GM12878 (cell line): ENCODE results near the gene ARMH1. TPM values are rescaled to one million over a fixed set of nuclear protein-coding genes. Genes with fewer than 3 reads are reported as not detected.

Experiments used
- ATAC-seq: fragments of 200-7000 bp; cut with Tn5 transposase; 3 replicates; pipeline ENCODE4 v1.9.1; 2020; ENCODE audit warnings: mild to moderate bottlenecking, moderate library complexity
- BruUV-seq: library from RNA; stranded (reverse); fragments of 400-500 nt; replicated peaks from 2 replicates; lab custom pipeline; 2021; lab: Mats Ljungman, UMichigan
- CTCF ChIA-PET: fragments of 300-600 bp; sonication (Branson Sonifier 250); formaldehyde crosslinking; extraction: SDS; loops from one replicate; lab custom pipeline; 2021; ENCODE audit warnings: inconsistent platforms; lab: Yijun Ruan, JAX
- POLR2A ChIA-PET: fragments of 350-600 bp; formaldehyde crosslinking; extraction: SDS; loops from one replicate; lab custom pipeline; 2021; ENCODE audit warnings: inconsistent platforms; lab: Charles Lee
- RAD21 ChIA-PET: fragments of 300-600 bp; sonication (Branson Sonifier 250); formaldehyde crosslinking; loops from one replicate; lab custom pipeline; 2023; ENCODE audit warnings: antibody characterized with exemption; ENCODE audit not compliant: unreplicated experiment; lab: Charles Lee
- SMC1A ChIA-PET: fragments of 300-600 bp; sonication (Branson Sonifier 250); formaldehyde crosslinking; loops from one replicate; lab custom pipeline; 2023; ENCODE audit not compliant: unreplicated experiment, uncharacterized antibody; lab: Charles Lee
- DNase-seq: peaks from one replicate; pipeline ENCODE4 v3.0.0-alpha.2; 2011; ENCODE audit warnings: low read depth, low spot score
- FAIRE-seq: peaks from 3 replicates; lab custom pipeline; 2011; peaks lifted over from hg19 to GRCh38; lab: Jason Lieb, UNC
- H2AFZ ChIP-seq: 2 replicates; pipeline ENCODE4 v1.6.0; 2011; ENCODE audit warnings: low read depth, low read length, control low read depth; ENCODE audit not compliant: control insufficient read depth
- H3K27ac ChIP-seq: 2 replicates; pipeline ENCODE4 v1.5.1; 2011; ENCODE audit warnings: control low read depth; ENCODE audit not compliant: control insufficient read depth, insufficient read depth
- H3K27me3 ChIP-seq, 2 experiments: replicated peaks in 1 of 2; 2 replicates each; pipeline versions ENCODE4 v1.6.0 to v1.6.1; 2011; ENCODE audit warnings: low read length in 1 of 2; ENCODE audit not compliant: control insufficient read depth in 2 of 2, insufficient read depth in 2 of 2
- H3K36me3 ChIP-seq, 2 experiments: 2 replicates each; pipeline ENCODE4 v1.5.1; 2011; ENCODE audit warnings: low read length in 1 of 2; ENCODE audit not compliant: control insufficient read depth in 2 of 2, insufficient read depth in 2 of 2
- H3K4me1 ChIP-seq: 2 replicates; pipeline ENCODE4 v1.6.1; 2011; ENCODE audit warnings: mild to moderate bottlenecking, low read length, moderate library complexity, mixed read lengths; ENCODE audit not compliant: control insufficient read depth, insufficient read depth
- H3K4me2 ChIP-seq: 2 replicates; pipeline ENCODE4 v1.6.0; 2011; ENCODE audit warnings: control low read depth; ENCODE audit not compliant: control insufficient read depth, insufficient read depth
- H3K4me3 ChIP-seq: fragments of 200-600 bp; sonication (generic); 2 replicates; pipeline ENCODE4 v1.5.1; 2016
- H3K79me2 ChIP-seq: 2 replicates; pipeline ENCODE4 v1.6.0; 2011; ENCODE audit warnings: low read length; ENCODE audit not compliant: control insufficient read depth, insufficient read depth
- H3K9ac ChIP-seq: 2 replicates; pipeline ENCODE4 v1.8.0; 2011; ENCODE audit warnings: low read length, control low read depth, mixed read lengths; ENCODE audit not compliant: control insufficient read depth, insufficient read depth
- H3K9me3 ChIP-seq: replicated peaks from 3 replicates; pipeline ENCODE4 v1.5.1; 2011; ENCODE audit warnings: mild to moderate bottlenecking, low read length; ENCODE audit not compliant: control insufficient read depth, insufficient read depth
- H4K20me1 ChIP-seq: 2 replicates; pipeline ENCODE4 v1.6.0; 2011; ENCODE audit not compliant: control insufficient read depth, insufficient read depth
- CBX5 ChIP-seq: sonication (generic); IDR thresholded peaks from 2 replicates; pipeline ENCODE4 v1.6.1; 2016; ENCODE audit warnings: low read depth, moderate library complexity, mild to moderate bottlenecking, inconsistent platforms
- CHD1 ChIP-seq: IDR thresholded peaks from 2 replicates; pipeline ENCODE4 v1.6.1; 2012; ENCODE audit warnings: low read depth, low read length, improper control_type of control experiment
- EZH2 ChIP-seq: IDR thresholded peaks from 2 replicates; pipeline ENCODE4 v1.6.1; 2012; ENCODE audit warnings: low read depth, mild to moderate bottlenecking, control low read depth, inconsistent platforms, low read length, borderline replicate concordance; ENCODE audit not compliant: control insufficient read depth
- MEF2B ChIP-seq: fragments of 450-650 bp; IDR thresholded peaks from 2 replicates; pipeline ENCODE4 v1.6.1; 2018; ENCODE audit warnings: mild to moderate bottlenecking, moderate library complexity; ENCODE audit not compliant: partially characterized antibody, poor library complexity, severe bottlenecking
- NR2F1 ChIP-seq: fragments of 450-650 bp; conservative IDR thresholded peaks from 2 replicates; pipeline ENCODE4 v1.6.1; 2017; ENCODE audit warnings: mild to moderate bottlenecking
- PAX5 ChIP-seq: IDR thresholded peaks from 2 replicates; pipeline ENCODE4 v1.6.1; 2011; ENCODE audit warnings: low read depth, low read length, borderline replicate concordance
- RUNX3 ChIP-seq: IDR thresholded peaks from 2 replicates; pipeline ENCODE4 v1.6.1; 2012; ENCODE audit warnings: low read length, inconsistent platforms
- SIX5 ChIP-seq: IDR thresholded peaks from 2 replicates; pipeline ENCODE4 v1.6.1; 2011; ENCODE audit warnings: mild to moderate bottlenecking, low read depth, low read length, moderate library complexity; ENCODE audit not compliant: severe bottlenecking
- SMC3 ChIP-seq: IDR thresholded peaks from 2 replicates; pipeline ENCODE4 v1.6.1; 2011; ENCODE audit warnings: low read length, improper control_type of control experiment, borderline replicate concordance
- SP1 ChIP-seq: IDR thresholded peaks from one replicate; pipeline ENCODE4 v1.6.1; 2011; ENCODE audit warnings: low read depth, low read length
- SUPT20H ChIP-seq: IDR thresholded peaks from 2 replicates; pipeline ENCODE4 v1.6.1; 2011; ENCODE audit warnings: low read depth, mild to moderate bottlenecking, low read length, moderate library complexity, borderline replicate concordance; ENCODE audit not compliant: control insufficient read depth
- ZNF207 ChIP-seq: fragments of 450-650 bp; IDR thresholded peaks from 2 replicates; pipeline ENCODE4 v1.6.1; 2014; ENCODE audit warnings: antibody characterized with exemption, mild to moderate bottlenecking, borderline replicate concordance
- ZNF217 ChIP-seq: fragments of 450-650 bp; IDR thresholded peaks from 2 replicates; pipeline ENCODE4 v1.6.1; 2017; ENCODE audit warnings: antibody characterized with exemption, mild to moderate bottlenecking
- ZSCAN29 ChIP-seq: fragments of 450-650 bp; IDR thresholded peaks from 2 replicates; pipeline ENCODE4 v1.6.1; 2017; ENCODE audit warnings: mild to moderate bottlenecking, moderate library complexity
- WGBS: methylation state at CpG from one replicate; pipeline ENCODE4 v1.1.6; 2016; ENCODE audit warnings: low lambda C conversion rate; ENCODE audit not compliant: insufficient replicate concordance, insufficient coverage; ENCODE audit errors: missing lambda C conversion rate; 5-methylcytosine and 5-hydroxymethylcytosine counted together
- in situ Hi-C: fragments of 300-500 bp; cut with MboI; formaldehyde crosslinking; loops from 9 replicates; pipeline ENCODE4 v1.14.3; 2018; ENCODE audit warnings: mixed read lengths
- intact Hi-C: fragments of 100-400 bp; cut with micrococcal nuclease; formaldehyde crosslinking; loops from one replicate; pipeline ENCODE4 v1.14.2; 2022; ENCODE audit not compliant: unreplicated experiment
- polyA plus RNA-seq, 11 experiments: library from polyadenylated mRNA; depleted of rRNA in 4 of 11; unstranded in 6 of 11; stranded (reverse) in 5 of 11; fragments of >200 nt; fragmentation: Nextera tagmentation in 4 of 11; fragmentation: Illumina TruSeq in 1 of 11; extraction: Ambion mirVana in 4 of 11; extraction: Trizol in 1 of 11; gene quantifications; 1 replicate in 1 of 11; 2 replicates in 10 of 11; pipeline versions ENCODE4 v1.2.1 to v1.2.3, GENCODE V29; 2011 to 2016; ENCODE audit warnings: inconsistent platforms in 2 of 11, missing spikeins in 2 of 11, low read depth in 1 of 11
- total RNA-seq, 4 experiments: library from RNA; depleted of rRNA in 3 of 4; stranded (reverse); fragments of >200 nt in 3 of 4; fragmentation: Illumina TruSeq in 1 of 4; extraction: Trizol in 1 of 4; gene quantifications; 2 replicates each; pipeline versions ENCODE4 v1.2.1 to v1.2.3, GENCODE V29; 2013 to 2021
- TF ChIP-seq, protein P1 (sequence below): fragments of 450-650 bp; formaldehyde crosslinking; IDR thresholded peaks from 2 replicates; pipeline ENCODE4 v1.4.0; 2022; ENCODE audit warnings: mild to moderate bottlenecking, moderate library complexity
- TF ChIP-seq, protein P2 (sequence below): IDR thresholded peaks from 2 replicates; pipeline ENCODE4 v1.6.1; 2011; ENCODE audit warnings: low read depth, mild to moderate bottlenecking, low read length, moderate library complexity, borderline replicate concordance; ENCODE audit errors: extremely low read depth
- TF ChIP-seq, protein P3 (sequence below): IDR thresholded peaks from 2 replicates; pipeline ENCODE4 v1.6.1; 2012; ENCODE audit warnings: low read depth, low read length, improper control_type of control experiment
- TF ChIP-seq, protein P4 (sequence below): fragments of 450-650 bp; IDR thresholded peaks from 2 replicates; pipeline ENCODE4 v1.6.1; 2017; ENCODE audit warnings: low read depth, mild to moderate bottlenecking, moderate library complexity

Gene ARMH1
- total and polyA plus RNA-seq, 10 of the 15 experiments (the other 5 are each of a cell fraction or from before 2014, with no cell fraction given) = 0.93 to 43.9 (median 8.2) TPM

DNA sequence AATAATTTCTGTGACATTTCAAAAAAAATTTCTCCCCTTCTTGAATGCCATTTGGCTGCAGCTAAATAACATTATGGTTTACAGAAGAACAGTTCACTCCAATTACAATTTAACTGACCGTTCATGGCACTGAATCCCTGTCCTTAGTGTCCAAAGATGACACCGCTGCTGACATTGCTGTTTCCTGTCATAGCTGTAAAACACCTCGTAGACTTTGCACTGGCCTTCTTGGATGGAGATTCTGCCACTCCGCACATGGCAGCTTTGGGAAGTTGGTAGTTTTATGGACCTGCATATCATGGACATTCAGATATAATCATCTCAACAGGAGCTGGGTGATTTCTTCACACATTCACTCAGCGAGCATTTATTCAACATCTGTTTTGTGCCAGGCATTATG lies 5.0 kb downstream of the ARMH1 start:
- H3K4me3 ChIP-seq = no peak overlapping the region
- H3K4me2 ChIP-seq = no peak overlapping the region
- ChIA-PET POLR2A (interaction anchor here (0.9 kb wide), 1 partner anchor 48 kb away, joined by 3 read pairs; no protein-coding TSS in a partner anchor), SMC1A (interaction anchor here (0.9 kb wide), 1 partner anchor 13 kb away, joined by 3 read pairs; no protein-coding TSS in a partner anchor), CTCF (interaction anchor here (1.1 to 2.4 kb wide), 2 partner anchors 24 to 27 kb away, joined by 3 to 6 read pairs; no protein-coding TSS in a partner anchor), RAD21 (interaction anchor here (0.9 kb wide), 1 partner anchor 33 kb away, joined by 3 read pairs; no protein-coding TSS in a partner anchor)
- H3K9me3 ChIP-seq = no peaks in the 10 kb centered on the region
- H3K27ac ChIP-seq = no peak overlapping the region
- intact Hi-C loops = no loop called here
- BruUV-seq = no TSS peak
- no peak for ATAC-seq
- 88% methylated on average over 5 of the region's 5 CpGs for WGBS
- in situ Hi-C loops = no loop called here
- H3K27me3 ChIP-seq = no peaks in the 10 kb centered on the region
- peaks cover 50% of the 10 kb centered on the region for H3K4me1 ChIP-seq
- H3K79me2 ChIP-seq = peaks cover 5% of the 10 kb centered on the region
- no peaks in the 10 kb centered on the region for H3K36me3 ChIP-seq
- no peak for FAIRE-seq
- H2AFZ ChIP-seq = no peak overlapping the region
- no peak overlapping the region for H3K9ac ChIP-seq
- DNase-seq = no peak
- H4K20me1 ChIP-seq = no peaks in the 10 kb centered on the region
- TF ChIP-seq, protein P1, sequence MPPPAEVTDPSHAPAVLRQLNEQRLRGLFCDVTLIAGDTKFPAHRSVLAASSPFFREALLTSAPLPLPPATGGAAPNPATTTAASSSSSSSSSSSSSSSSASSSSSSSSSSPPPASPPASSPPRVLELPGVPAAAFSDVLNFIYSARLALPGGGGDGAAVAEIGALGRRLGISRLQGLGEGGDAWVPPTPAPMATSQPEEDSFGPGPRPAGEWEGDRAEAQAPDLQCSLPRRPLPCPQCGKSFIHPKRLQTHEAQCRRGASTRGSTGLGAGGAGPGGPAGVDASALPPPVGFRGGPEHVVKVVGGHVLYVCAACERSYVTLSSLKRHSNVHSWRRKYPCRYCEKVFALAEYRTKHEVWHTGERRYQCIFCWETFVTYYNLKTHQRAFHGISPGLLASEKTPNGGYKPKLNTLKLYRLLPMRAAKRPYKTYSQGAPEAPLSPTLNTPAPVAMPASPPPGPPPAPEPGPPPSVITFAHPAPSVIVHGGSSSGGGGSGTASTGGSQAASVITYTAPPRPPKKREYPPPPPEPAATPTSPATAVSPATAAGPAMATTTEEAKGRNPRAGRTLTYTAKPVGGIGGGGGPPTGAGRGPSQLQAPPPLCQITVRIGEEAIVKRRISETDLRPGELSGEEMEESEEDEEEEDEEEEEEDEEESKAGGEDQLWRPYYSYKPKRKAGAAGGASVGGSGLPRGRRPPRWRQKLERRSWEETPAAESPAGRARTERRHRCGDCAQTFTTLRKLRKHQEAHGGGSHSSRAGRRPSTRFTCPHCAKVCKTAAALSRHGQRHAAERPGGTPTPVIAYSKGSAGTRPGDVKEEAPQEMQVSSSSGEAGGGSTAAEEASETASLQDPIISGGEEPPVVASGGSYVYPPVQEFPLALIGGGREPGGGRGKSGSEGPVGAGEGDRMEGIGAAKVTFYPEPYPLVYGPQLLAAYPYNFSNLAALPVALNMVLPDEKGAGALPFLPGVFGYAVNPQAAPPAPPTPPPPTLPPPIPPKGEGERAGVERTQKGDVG (CRISPR knock-in tag) = no peak
- TF ChIP-seq SIX5 (no peak), ZSCAN29 (no peak), CHD1 (no peak), RUNX3 (no peak), CBX5 (no peak), MEF2B (no peak), EZH2 (no peak), NR2F1 (no peak), ZNF207 (no peak), ZNF217 (no peak), SUPT20H (no peak), PAX5 (no peak), SP1 (no peak), SMC3 (no peak)
- TF ChIP-seq, protein P2, sequence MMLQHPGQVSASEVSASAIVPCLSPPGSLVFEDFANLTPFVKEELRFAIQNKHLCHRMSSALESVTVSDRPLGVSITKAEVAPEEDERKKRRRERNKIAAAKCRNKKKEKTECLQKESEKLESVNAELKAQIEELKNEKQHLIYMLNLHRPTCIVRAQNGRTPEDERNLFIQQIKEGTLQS = no peak
- TF ChIP-seq, protein P3, sequence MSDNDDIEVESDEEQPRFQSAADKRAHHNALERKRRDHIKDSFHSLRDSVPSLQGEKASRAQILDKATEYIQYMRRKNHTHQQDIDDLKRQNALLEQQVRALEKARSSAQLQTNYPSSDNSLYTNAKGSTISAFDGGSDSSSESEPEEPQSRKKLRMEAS = no peak
- TF ChIP-seq, protein P4, sequence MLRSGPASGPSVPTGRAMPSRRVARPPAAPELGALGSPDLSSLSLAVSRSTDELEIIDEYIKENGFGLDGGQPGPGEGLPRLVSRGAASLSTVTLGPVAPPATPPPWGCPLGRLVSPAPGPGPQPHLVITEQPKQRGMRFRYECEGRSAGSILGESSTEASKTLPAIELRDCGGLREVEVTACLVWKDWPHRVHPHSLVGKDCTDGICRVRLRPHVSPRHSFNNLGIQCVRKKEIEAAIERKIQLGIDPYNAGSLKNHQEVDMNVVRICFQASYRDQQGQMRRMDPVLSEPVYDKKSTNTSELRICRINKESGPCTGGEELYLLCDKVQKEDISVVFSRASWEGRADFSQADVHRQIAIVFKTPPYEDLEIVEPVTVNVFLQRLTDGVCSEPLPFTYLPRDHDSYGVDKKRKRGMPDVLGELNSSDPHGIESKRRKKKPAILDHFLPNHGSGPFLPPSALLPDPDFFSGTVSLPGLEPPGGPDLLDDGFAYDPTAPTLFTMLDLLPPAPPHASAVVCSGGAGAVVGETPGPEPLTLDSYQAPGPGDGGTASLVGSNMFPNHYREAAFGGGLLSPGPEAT = no peak
